ENCODE data around the gene PLA2G6.

PLA2G6 gene

DNA sequence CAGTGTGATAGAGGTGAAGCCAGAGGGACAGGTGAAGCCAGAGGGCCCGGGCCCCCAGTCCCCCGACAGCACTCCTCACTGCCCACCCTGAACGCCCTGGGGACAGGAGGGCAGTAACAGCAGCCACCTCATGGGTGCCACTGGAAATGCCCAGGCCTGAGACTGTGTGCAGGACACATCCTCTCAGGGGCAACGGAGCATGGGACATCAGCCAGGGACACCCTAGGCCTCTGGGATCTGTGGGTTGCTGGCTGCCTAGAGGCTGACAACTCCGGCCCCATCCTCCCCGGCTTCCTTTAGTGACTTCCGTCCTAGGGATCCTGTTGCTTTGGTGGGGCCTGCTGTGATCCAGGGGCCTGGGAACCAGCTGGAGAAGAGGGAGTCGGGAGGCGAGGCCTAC is 53.8 kb downstream of the PLA2G6 start (continued):
- TF ChIP-seq ZNF530 (tag by site-specific recombination; IDR thresholded peaks at IDR 0.05; ENCODE audit: low read depth) = no peak
- TF ChIP-seq FEZF1 (tag by site-specific recombination; IDR thresholded peaks at IDR 0.05) = no peak

DNA sequence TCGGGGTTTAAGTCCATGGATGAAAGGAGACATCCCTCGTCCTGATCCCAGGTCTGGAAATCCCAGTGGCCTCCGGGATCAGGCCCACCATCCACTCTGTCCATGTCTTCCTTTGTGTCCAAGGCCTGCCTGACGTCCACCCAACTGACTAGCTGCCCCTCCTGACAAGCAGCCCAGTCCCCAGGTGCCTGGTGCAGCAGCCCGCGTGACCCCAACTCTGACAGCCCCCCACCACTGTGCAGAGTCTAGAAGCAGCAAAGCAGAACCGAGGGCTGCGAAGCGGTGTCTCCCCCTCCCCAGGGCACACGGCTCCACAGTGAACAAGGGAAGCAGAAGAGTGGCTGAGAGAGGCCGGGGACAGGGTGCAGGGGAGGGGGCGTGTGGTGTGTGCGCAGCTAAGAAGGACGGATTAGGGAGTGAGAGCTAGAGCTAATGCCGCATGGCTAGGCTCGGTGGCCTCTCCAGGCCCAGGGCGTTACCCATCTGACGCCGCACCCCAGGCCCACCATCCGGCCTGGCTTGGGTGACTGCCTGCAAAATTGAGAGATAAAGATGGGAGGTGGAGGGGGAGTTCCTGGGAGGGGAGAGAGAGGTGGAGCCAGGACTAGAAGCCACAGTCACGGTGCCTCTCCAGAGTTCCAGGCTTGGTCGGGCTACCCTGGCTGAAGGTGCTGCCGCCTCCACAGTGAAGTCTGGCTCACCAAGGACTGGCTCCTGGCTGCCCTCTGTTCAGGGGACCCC is 54.5 kb downstream of the PLA2G6 start:
- ChIA-PET CTCF (no interaction called here), POLR2A (no interaction called here)
- Histone ChIP-seq H3K4me3 (ENCODE audit: low read depth, low read length) (no peak overlapping the region), H3K4me1 (ENCODE audit: control insufficient read depth, insufficient read depth, low read length) (no peaks in the 10 kb centered on the region), H3K9me3 (ENCODE audit: control insufficient read depth, insufficient read depth, low read depth, low read length) (no peaks in the 10 kb centered on the region), H3K36me3 (ENCODE audit: control insufficient read depth in 2 of 2, insufficient read depth in 1 of 2, low read length in 2 of 2) (peaks cover 0 to 25% of the 10 kb centered on the region in 2 experiments; a peak in 2 of 3 replicates), H3K27ac (ENCODE audit: extremely low read depth, low read depth, low read length) (no peak overlapping the region)
- TF ChIP-seq, protein P1, sequence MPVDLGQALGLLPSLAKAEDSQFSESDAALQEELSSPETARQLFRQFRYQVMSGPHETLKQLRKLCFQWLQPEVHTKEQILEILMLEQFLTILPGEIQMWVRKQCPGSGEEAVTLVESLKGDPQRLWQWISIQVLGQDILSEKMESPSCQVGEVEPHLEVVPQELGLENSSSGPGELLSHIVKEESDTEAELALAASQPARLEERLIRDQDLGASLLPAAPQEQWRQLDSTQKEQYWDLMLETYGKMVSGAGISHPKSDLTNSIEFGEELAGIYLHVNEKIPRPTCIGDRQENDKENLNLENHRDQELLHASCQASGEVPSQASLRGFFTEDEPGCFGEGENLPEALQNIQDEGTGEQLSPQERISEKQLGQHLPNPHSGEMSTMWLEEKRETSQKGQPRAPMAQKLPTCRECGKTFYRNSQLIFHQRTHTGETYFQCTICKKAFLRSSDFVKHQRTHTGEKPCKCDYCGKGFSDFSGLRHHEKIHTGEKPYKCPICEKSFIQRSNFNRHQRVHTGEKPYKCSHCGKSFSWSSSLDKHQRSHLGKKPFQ (tag by site-specific recombination; IDR thresholded peaks at IDR 0.05) = no peak
- TF ChIP-seq ZNF624 (tag by site-specific recombination; IDR thresholded peaks at IDR 0.05) (no peak), ZXDB (tag by site-specific recombination; IDR thresholded peaks at IDR 0.05) (no peak), ZBTB7A (tag by site-specific recombination; IDR thresholded peaks at IDR 0.05; ENCODE audit: low read depth) (no peak)
- TF ChIP-seq, protein P2, sequence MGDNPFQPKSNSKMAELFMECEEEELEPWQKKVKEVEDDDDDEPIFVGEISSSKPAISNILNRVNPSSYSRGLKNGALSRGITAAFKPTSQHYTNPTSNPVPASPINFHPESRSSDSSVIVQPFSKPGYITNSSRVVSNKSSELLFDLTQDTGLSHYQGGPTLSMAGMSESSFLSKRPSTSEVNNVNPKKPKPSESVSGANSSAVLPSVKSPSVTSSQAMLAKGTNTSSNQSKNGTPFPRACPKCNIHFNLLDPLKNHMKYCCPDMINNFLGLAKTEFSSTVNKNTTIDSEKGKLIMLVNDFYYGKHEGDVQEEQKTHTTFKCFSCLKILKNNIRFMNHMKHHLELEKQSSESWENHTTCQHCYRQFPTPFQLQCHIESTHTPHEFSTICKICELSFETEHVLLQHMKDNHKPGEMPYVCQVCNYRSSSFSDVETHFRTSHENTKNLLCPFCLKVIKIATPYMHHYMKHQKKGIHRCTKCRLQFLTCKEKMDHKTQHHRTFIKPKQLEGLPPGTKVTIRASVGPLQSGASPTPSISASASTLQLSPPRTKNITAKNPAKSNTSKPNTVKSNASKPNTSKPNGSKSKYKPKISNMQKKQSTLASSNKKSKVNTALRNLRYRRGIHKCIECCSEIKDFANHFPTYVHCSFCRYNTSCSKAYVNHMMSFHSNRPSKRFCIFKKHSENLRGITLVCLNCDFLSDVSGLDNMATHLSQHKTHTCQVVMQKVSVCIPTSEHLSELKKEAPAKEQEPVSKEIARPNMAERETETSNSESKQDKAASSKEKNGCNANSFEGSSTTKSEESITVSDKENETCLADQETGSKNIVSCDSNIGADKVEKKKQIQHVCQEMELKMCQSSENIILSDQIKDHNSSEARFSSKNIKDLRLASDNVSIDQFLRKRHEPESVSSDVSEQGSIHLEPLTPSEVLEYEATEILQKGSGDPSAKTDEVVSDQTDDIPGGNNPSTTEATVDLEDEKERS (tag by site-specific recombination; IDR thresholded peaks at IDR 0.05) = no peak

DNA sequence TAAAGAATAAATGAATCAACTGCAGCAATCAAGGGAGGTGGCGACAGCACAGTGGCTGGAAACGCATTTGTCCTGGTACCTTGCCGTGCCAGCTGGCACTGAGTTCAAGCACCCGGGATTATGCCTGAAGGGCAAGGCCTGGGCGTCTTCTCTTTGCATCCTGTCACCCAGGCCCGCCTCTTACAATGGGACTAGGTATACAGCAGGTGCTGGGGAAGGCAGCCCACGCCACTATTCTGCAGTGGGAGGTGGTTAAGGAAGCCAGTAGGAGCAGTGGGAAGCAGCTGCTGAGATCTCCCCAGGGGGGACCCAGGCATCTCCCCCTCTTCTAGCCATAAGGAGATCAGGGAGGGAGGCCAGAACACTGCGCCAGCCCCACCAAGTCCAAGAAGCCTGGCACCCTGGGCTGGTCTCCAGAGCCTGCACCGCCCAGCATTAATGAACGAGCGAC is 55.9 kb downstream of the PLA2G6 start:
- ChIA-PET CTCF (interaction anchor here (0.6 kb wide), 1 partner anchor 218 kb away, joined by 7 read pairs; no protein-coding TSS in a partner anchor), POLR2A (no interaction called here)
- H3K4me3 ChIP-seq (ENCODE audit: low read depth, low read length) = no peak overlapping the region
- H3K36me3 ChIP-seq (ENCODE audit: control insufficient read depth in 2 of 2, insufficient read depth in 1 of 2, low read length in 2 of 2) = peaks cover 0 to 21% of the 10 kb centered on the region in 2 experiments; a peak in 2 of 3 replicates
- H3K9me3 ChIP-seq (ENCODE audit: control insufficient read depth, insufficient read depth, low read depth, low read length) = no peaks in the 10 kb centered on the region
- no peaks in the 10 kb centered on the region for H3K4me1 ChIP-seq (ENCODE audit: control insufficient read depth, insufficient read depth, low read length)
- H3K27ac ChIP-seq (ENCODE audit: extremely low read depth, low read depth, low read length) = no peak overlapping the region
- TF ChIP-seq ZFHX2 (tag by site-specific recombination; conservative IDR thresholded peaks at IDR 0.05) (0 out of 2 replicates have a peak, but pooled peaks have one; percentile 10), EGR2 (tag by site-specific recombination; IDR thresholded peaks at IDR 0.05; ENCODE audit: low read depth) (no peak)

DNA sequence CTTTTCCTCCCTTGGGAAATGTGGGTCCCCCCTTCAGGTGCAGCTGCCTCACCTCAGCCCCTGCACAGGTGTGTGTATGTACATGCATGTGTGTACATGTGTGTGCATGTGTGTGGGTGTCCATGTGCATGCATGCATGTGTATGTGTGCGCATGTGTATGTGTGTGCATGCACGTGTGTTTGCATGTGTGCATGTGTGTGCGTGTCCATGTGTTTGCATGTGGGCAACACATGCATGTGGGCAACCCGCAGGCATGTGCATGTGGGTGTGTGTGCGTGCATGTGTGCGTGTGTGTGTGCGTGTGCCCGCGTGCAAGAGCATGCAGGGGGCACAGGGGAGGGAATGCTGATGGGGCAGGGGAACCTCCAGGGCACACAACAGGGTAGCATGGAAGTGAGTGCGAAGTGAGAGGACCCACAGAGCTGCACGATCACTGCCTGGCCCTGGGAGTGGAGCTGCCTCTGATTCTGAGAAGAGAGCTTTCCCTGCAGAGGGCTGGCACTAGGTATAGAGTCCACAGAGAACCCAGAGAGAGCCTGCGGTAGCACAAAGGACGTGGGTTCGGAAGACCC is 56.5 kb downstream of the PLA2G6 start:
- Histone ChIP-seq H3K27ac (ENCODE audit: extremely low read depth, low read depth, low read length) (no peak overlapping the region), H3K4me1 (ENCODE audit: control insufficient read depth, insufficient read depth, low read length) (no peaks in the 10 kb centered on the region), H3K9me3 (ENCODE audit: control insufficient read depth, insufficient read depth, low read depth, low read length) (no peaks in the 10 kb centered on the region), H3K36me3 (ENCODE audit: control insufficient read depth in 2 of 2, insufficient read depth in 1 of 2, low read length in 2 of 2) (peaks cover 0 to 21% of the 10 kb centered on the region in 2 experiments; a peak in 2 of 3 replicates), H3K4me3 (ENCODE audit: low read depth, low read length) (no peak overlapping the region)
- TF ChIP-seq ZNF621 (tag by site-specific recombination; IDR thresholded peaks at IDR 0.05) (no peak), ZNF114 (tag by site-specific recombination; IDR thresholded peaks at IDR 0.05) (no peak)
- TF ChIP-seq, protein P3, sequence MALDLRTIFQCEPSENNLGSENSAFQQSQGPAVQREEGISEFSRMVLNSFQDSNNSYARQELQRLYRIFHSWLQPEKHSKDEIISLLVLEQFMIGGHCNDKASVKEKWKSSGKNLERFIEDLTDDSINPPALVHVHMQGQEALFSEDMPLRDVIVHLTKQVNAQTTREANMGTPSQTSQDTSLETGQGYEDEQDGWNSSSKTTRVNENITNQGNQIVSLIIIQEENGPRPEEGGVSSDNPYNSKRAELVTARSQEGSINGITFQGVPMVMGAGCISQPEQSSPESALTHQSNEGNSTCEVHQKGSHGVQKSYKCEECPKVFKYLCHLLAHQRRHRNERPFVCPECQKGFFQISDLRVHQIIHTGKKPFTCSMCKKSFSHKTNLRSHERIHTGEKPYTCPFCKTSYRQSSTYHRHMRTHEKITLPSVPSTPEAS (tag by site-specific recombination; IDR thresholded peaks at IDR 0.05) = peak; percentile 57
- TF ChIP-seq, protein P4, sequence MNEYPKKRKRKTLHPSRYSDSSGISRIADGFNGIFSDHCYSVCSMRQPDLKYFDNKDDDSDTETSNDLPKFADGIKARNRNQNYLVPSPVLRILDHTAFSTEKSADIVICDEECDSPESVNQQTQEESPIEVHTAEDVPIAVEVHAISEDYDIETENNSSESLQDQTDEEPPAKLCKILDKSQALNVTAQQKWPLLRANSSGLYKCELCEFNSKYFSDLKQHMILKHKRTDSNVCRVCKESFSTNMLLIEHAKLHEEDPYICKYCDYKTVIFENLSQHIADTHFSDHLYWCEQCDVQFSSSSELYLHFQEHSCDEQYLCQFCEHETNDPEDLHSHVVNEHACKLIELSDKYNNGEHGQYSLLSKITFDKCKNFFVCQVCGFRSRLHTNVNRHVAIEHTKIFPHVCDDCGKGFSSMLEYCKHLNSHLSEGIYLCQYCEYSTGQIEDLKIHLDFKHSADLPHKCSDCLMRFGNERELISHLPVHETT (tag by site-specific recombination; IDR thresholded peaks at IDR 0.05) = no peak
- ChIA-PET CTCF (interaction anchor here (0.6 to 3.9 kb wide), 4 partner anchors 9 to 217 kb away, joined by 3 to 29 read pairs (median 6); no protein-coding TSS in a partner anchor), POLR2A (no interaction called here)
